SHP77 treated with DMSO at 0.1 percent for 48 hours (cell line): ENCODE measurements around the gene PSORS1C1.

Experiments used
- DNase-seq: peaks from one replicate; lab custom pipeline; 2025; lab: John Stamatoyannopoulos, UW

PSORS1C1 gene

DNA sequence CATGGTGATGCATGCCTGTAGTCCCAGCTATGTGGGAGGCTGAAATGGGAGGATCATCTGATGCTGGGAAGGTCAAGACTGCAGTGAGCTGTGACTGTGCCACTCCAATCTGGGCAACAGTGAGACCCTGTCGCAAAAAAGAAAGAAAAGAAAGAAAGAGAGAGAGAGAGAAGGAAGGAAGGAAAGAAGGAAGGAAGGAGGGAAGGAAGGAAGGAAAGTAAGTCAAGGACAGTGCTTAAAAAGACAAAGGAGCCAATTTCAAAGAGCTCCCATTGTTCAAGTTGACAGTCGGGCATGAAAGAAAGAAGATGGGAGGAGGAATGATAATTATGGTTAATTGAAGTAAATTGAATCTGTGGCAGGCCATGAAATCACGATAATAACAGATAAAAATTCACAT is 18.4 kb upstream of the PSORS1C1 start:
- no peak for DNase-seq

DNA sequence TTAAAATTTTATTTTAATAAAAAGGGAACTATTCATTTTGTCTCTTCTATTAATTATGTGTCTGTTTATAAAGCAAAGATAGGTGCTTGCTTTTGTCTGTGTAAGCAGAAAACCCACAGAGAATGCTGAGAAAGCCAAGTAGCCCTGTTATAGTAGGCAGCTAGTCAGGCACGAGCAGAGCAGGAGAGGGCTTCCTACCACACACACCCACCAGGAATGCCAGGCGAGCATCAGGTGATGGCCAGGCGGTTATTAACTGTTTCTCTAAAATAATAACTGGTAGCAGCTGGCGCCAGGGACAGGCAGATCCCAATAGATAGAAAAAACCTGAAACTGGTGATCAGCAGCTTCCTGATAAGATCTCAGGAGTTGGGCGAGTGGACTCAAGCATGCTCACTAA is 17.9 kb upstream of the PSORS1C1 start:
- DNase-seq: no peak

DNA sequence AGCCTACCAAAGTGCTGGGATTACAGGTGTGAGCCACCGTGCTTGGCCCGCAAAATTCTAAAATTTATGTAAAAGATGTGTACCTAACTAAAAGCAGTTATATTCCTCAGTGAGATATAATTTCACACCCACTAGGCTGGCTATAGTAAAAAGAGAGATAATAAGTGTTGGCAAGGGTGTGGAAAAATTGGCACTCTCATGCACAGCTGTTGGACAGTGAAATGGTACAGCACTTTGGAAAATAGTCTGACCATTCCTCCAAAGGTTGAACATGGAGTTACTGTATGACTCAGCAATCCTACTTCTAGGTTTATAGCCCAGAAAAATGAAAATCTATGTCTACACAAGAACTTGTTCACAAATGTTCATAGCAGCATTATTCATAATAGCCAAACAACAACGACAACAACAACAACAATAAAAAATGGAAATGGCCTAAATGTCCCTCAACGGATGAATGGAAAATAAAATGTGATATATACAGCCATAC is 16.1 kb upstream of the PSORS1C1 start:
- no peak for DNase-seq

DNA sequence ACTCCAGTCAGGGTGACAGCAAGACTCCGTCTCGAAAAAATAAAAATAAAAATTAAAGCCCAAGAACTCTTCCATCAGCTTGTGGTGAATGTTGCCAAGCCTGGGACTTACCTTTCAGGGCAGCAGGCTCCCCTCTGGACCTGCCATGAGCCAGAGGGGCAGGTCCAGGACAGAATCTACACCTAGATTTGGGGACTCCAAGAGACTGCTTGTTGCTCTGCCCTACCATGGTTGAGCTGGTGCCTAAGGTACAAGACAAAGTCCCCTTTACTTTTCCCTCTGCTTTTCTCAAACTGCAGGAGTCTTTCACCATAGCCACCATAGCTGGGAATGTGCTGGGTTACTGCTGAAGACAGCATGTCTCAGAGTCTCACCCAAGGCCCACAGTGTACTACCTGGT is 11.5 kb upstream of the PSORS1C1 start:
- DNase-seq: no peak

DNA sequence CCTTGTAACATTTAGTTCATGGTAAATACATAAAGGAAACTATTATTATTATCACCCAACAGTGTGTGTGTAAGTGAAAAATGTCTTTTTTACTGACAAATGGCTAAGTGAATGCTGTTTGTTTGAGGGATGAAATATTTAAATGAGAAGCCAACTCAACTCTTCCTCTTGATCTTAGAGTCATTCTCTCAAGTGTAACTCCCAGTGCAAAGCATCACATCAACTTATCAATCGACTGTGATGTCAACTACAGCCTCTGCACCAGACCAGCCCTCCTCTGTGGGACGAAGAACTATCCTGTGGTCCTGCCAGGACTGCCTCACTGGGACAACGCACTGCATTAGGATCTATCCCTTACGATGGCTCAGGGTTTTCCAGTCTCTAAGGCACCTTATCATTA is 7.5 kb upstream of the PSORS1C1 start:
- DNase-seq: no peak

DNA sequence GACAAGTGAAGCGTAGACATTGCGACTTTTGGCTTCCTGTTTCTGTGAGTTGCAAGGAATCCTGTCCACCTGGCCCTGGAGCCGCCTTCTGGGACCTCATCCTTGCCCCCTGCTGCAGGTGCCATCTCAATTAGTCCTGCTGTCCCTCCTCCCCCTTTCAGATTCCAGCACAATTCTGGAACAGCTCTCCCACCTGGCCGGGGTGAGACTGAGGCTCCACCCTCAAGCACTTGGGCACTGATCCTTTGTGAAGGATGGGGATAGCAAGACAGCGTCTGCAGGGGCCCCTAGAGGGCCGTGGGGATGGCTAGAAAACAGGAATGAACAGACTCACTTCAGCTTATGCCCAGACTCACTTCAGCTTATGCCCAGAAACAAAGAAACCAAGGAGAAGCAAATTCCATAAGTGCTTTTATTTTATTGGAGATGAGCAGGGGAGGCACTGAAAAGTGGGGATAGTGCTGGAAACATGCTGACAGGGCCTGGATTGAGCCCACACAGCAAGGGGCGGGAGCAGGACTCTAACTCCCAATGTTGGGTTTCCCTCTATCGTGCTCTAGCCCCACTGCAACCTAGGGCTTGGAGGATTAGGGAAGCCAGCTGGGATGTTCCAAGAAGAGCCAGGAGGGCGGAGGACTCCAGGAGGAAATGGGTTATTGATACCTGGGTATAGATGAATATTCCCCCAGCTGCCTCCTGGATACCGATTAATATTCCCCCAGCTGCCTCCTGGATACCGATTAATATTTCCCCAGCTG is 3.6 kb upstream of the PSORS1C1 start:
- no peak for DNase-seq

DNA sequence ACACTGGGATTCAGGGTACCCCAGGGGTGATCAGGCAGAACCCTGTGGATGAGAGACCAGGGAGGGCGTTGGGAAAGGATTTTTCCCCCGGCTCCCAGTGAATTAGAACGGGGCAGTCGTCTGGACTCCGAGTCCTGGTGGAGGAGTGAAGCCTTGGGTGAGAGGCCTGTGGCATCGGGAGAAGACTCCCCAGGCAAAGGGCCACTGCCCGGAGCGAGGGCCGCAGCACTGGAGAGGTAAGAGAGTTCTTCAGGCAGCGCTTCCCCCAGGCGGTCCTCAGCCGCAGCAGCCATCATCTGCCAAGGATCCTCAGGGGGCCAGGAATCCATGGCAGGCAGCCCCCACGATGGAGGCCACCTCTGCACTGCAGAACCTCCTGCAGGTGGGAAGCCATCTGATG is 2.9 kb upstream of the PSORS1C1 start:
- DNase-seq: no peak

DNA sequence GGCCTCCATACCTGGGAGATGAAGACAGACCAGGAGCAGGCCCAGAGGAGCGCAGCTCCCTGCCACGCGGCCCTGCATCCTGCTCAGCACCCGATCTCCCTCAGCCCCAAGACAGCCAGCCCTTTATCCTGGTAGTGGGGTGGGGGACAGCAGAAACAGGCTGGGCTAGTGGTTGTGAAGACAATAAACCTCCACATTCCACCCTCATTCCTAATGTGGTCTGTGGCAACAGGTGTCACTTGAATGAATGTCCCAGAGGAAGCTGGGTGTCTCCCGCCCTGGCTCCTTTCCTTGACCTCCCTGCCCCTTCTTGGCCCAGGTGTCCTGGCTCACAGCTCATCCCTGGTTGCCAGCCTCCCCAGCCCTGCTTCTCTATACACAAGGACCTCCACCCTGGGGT is 2.1 kb upstream of the PSORS1C1 start, which contains the start of gene C6orf15:
C6orf15 (minus strand) TSS at position 98 of the 400 bp plus-strand sequence; CDS start at position 78, 20 bp downstream.
- DNase-seq: no peak

DNA sequence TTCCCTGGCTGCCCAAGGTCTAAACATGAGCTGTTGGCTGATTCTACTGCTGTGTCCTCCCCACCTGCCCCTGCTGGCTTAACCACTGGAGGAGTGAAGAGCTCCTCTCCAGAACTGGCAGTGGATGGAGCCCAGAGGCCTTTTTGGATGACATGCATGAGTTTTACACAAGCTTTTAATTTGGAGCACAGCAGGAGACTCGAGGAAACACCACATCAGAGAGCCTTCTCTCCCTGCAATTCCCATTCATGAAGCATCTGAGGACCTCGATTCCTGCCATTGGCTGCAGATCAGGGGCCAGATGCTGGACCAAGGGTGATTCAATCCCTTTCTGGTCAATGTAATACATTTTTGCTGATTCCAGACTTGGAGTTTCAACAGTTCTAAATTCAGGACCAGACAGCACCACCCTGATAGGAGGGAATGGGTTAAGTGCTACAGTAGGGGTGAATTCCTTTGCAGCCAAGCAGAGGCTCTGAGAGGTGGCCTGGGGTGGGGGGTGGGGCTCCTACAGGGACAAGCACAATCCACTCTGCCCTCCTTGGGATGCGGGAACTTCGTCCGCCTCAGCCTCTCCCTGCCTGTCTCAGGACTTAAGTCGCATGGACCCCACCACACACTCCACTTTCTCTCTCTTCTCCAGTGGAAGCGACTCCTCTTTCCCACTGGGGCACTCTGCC is 599 bp upstream of the PSORS1C1 start:
- no peak for DNase-seq

DNA sequence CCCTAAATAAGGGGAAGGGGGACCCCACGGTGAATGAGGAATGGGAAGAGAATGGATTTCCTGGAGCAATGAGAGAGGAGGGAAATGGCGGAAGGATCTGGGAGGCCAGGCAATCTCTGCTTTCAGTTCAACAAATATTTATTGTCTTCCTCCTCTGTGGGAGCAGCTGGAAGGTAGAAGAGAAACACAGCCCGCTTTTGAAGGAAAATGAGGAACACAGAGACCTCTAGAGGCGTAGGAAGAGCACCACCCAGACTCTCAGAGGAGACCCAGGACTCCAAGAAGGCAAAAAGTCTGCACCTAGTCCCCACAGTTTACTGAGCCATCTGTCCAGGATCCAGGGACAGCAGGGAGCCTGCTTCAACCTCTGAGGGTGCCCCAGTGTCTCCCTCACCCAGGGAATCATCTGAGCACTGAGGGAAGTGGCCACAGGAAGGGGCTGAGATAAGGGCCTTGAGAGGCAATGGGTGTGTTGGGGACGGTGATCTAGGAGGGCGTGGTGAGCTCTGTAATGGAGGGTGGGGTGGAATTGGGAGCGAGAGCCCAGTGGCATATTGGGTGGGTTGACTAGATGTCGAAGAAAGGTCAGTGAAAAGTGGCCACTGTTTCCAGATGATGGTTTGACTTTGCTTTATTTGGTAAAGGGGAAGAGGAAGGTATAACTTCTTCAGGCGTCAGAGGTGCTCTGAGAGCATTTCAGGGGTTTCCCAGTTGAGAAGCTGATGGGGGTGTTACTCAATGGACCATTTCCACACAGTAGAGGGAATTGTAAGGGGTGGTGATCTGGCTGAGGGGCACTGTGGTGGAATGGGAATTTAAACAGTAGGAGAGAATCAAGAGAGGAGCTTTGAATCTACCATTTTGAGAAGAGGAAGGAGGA is 610 bp downstream of the PSORS1C1 start:
- no peak for DNase-seq

DNA sequence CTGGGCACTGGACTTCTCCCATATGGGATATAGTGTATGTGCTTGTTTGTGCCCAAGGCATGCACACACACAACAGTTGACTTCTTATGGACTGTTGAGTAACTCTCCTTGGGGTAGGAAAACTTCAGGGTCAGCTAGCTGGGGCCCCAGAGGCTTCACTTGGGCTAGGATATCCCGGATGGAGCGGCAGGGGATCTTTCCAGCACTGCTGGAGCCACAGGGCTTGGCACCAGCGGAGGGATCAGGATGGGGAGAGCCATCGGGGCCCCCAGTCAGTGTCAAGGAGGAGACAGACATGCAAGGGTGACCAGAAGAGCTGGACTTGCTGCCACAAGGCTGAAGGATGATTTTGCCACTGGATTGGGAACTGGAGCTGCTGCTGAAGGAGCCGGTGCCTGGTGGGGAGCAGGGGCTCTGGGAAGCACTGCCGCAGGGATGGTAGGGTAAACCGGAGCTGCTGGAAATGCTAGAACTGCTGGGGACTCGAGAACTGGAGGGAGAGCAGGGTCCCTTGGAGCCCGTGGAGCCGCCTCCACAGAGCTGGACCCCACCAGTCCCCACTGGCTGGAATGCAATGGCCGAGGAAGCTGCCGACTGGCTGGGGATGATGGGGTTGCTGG is 1.5 kb downstream of the PSORS1C1 start:
- DNase-seq: no peak

DNA sequence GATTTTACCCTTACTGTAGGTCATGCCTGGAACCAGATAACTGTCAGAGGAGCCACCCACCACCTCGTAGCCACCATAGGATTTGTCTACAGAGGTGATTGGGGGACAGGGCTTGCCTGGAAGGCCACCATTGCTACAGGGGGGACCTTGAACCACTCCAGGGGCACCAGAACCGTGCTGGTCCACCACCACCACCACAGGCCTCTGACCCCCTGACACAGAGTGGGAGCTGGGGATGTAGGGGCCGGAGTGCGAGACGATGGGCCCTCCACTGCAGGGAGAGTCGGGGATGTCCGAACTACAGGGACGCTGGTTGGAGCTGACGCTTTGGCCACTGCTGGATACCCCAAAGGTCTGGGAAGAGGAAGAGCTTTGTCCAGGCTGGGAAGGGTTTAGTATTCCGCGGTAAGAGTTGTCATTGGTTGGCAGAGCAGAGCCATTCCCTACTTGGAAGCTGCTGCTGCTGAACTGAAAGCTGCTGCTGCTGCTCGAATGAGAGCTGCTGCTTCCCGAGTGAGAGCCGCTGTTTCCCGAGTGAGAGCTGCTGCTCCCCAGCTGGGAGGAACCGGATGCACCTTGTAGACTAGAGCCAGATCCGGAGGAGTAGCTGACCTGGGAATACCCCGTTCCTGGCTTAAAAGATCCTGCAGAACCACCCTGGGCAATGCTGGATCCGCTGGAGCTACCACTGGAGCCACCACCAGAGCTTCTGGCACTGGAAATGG is 2.2 kb downstream of the PSORS1C1 start:
- DNase-seq: no peak

DNA sequence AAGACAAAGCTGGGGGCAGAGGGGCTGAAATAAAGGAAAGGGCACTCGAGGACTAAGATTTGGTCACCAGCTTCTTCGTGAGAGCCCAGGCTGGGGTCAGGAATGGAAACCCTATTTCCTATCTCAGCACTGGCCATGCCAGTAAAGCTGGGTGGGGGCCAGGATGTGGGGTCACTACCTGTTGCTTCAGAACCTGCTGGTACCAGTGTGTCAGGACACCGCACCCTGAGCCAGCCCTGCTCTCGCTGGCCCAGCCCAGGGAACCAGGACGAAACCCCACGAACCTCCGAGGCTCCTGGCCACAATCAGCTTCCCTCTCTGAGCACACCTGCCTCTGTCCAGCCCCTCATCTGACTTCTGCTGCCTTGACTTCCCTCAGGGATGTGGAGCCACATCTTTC is 3.6 kb downstream of the PSORS1C1 start:
- DNase-seq: no peak

DNA sequence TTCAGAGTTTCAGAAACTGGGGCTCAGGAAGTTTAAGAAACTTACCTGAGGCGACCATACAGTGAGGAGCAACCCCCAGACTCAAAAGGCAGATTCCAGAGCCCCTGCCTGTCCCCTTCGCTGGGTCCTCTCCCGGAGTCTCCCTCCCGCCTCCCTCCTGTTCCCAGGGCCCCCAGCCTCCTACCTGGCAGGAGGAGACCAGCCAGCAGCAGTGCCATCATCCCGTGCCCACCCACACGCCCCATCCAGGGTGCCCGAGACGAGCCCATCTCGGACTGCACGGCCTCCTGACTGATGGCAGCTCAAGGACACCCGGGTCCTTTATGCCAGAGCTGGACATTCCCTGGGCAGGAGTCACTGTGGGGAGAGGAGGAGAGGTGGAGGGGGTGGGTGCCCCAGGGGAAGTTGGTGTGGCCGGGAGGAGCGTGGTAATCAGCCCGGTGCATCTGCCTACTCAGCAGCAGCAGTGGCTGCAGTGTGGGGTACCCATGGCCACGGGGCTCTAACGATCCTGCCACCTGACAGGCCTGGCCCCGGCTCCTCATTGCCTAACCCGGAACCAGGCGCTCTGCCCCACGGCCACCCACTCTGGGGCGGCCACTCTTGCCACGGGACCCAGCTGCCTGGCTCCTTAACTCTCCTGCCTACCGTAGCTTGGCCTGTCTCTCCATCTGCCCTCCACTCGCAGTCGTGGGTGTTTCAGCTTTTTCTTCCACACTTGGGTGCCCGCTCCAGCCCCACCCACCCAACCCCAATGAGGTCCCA is 5.7 kb downstream of the PSORS1C1 start, which contains the start of gene CDSN:
CDSN (minus strand) TSS at position 296 of the 765 bp plus-strand sequence; CDS start at position 269, 27 bp downstream.
- no peak for DNase-seq

DNA sequence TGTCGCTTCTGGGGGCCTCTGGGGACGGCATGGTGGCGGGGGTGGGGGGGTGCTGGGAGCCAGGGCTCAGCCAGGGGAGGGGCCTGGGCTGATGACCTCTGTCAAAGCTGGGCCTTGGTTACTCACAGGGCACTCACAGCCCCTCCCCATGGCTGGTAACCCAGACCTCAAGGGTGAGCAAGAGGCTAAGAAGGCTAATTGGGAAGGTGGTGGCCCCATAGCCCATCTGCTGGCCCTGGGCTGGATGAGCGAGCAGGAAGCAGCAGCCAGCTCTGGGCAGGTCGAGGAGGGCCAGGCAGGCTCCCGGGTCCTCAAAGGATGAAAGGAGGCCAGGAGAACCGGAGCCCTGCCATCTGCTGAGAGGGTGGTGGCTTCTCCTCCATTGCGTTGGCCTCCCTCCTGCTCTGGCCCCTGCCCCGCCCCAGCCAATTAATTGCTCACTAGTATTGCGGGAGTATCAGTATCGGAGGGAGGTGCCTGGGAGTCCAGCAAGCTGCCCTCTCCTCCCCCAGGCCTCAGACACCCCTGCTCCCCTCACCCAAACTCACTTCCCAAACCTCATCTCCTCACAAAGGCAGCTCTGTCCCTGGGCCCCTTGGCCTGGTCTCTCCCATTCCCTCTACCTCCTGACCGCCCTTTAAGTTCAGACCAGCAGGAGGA is 6.7 kb downstream of the PSORS1C1 start:
- no peak for DNase-seq

DNA sequence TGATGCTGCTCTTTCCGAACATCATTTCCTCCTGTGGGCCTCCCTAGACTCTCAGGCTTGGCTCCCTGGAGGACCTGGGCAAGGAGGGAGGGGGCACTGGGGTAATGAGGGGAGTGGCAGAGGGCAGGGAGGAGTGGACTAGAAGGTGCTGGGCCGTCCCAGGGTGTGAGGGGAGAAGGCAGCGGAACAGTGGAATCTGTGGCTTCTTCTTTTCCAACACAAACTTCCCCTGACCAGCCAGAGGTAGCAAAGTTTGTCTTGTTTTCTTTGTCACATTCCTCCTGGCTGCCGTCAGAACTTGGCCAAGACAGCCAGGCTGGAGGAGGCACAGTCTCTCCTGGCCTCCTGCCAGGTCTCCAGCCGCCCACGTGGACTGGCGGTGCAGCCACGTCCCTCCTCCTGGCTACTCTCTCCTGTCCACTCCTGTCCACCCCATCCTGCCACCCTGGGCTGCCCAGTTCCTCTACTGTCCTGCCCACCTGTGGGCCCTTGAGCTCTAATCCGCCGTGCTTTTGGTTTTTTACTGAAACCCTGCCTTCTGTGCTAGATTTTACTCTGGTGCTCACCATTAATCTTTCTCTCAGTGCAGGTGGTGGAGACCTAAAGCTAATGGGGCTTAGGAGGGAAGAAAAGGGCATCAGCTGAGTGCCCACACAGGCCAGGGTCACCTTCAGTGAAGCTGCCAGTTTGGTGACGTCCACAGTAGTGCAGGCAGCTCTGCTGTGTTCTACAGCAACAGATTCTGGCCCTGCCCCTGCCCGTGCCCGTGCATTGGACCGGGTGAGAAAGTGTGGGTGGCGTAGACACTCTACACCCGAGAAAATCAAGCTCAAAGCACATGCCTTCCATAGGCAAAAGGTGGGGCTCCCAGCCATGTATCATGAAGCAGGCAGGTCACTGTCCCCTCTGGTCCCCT is 8.4 kb downstream of the PSORS1C1 start:
- no peak for DNase-seq

DNA sequence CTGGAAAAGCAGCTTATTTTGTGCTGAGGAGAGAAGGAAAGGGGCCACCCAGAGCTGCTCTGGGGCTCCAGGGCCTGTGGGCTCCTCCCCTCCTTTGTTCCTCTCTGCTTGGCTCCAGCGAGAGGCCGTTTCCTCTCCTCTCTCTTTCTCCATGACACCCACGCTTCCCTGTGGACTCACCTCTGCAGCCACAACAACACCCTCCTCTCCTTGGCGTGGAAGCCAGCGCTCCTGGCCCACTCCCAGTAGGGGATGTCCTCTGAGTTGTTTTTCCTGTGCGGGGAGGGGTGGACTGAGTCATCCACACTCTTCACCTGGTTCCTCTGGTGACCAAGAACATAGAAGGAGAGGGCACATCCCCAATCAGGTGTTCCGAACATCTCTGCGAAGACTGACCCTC is 10.6 kb downstream of the PSORS1C1 start:
- no peak for DNase-seq

DNA sequence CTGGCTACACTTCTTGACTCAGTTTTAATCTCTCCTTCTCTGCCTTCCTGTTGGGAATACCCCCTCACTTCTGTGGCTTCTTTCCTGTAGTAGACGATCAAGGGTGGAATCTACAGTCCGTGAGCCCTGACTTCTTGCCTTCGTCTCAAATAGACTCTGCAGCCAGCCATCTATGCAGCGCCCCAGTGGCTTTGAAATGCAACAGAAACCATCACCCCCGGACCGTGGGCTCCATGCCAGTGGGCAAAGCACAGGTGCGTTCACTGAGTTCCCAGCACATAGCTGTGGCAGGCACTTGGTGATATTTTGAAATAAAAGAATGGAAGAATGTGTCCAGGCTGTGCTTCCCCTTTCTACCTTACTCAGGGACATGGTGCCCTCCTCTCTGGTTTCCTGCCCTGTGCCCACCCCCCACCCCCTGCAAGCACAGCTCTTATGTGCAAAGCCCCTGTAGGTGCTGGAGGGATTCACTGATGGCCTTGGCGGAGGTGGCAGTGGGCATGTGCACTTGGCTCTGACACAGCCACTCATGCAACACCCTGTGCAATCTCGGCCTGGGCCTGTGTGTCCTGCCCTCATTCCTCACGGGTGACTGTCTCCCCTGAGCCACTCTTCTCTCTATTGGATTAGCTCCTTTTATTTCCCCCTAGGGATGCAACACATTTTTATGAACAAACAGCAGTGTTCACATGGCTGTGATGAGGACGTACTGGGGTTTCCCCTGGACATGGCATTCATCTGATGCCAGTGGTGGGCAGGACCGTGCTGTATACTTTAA is 11.2 kb downstream of the PSORS1C1 start:
- no peak for DNase-seq
